ENCODE data around the gene NEUROG1. TPM values are rescaled to one million over a fixed set of nuclear protein-coding genes. Genes with fewer than 3 reads are reported as not detected.

Gene NEUROG1, protein sequence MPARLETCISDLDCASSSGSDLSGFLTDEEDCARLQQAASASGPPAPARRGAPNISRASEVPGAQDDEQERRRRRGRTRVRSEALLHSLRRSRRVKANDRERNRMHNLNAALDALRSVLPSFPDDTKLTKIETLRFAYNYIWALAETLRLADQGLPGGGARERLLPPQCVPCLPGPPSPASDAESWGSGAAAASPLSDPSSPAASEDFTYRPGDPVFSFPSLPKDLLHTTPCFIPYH
- not detected for total RNA-seq

- no peak within 1 kb of the TSS for H3K27ac ChIP-seq
- H3K4me1 ChIP-seq, result peaks cover 0 to 4% of the 10 kb centered on the region in 2 donors
- TF ChIP-seq, protein P1, sequence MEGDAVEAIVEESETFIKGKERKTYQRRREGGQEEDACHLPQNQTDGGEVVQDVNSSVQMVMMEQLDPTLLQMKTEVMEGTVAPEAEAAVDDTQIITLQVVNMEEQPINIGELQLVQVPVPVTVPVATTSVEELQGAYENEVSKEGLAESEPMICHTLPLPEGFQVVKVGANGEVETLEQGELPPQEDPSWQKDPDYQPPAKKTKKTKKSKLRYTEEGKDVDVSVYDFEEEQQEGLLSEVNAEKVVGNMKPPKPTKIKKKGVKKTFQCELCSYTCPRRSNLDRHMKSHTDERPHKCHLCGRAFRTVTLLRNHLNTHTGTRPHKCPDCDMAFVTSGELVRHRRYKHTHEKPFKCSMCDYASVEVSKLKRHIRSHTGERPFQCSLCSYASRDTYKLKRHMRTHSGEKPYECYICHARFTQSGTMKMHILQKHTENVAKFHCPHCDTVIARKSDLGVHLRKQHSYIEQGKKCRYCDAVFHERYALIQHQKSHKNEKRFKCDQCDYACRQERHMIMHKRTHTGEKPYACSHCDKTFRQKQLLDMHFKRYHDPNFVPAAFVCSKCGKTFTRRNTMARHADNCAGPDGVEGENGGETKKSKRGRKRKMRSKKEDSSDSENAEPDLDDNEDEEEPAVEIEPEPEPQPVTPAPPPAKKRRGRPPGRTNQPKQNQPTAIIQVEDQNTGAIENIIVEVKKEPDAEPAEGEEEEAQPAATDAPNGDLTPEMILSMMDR (IDR thresholded peaks at IDR 0.05), result no peak
- peak in 1 of 2 donors; percentile 46 for DNase-seq (ENCODE audit: low spot score in 2 of 2)
- H3K36me3 ChIP-seq, result no peaks in the 10 kb centered on the region
- intact Hi-C loops (cut with DNase I), result no loop called here
- H3K4me3 ChIP-seq, result peak within 1 kb of the TSS; percentile 12 to 14
- H3K27me3 ChIP-seq, result peaks cover 9% of the 10 kb centered on the region
- no peaks in the 10 kb centered on the region for H3K9me3 ChIP-seq
These were observed at the start of gene NEUROG1 for GRCh38 chr5:135535820-135536801. Gene NEUROG1 (minus strand): TSS chr5:135535964. CDS start chr5:135535690, 274 bp downstream.

DNA sequence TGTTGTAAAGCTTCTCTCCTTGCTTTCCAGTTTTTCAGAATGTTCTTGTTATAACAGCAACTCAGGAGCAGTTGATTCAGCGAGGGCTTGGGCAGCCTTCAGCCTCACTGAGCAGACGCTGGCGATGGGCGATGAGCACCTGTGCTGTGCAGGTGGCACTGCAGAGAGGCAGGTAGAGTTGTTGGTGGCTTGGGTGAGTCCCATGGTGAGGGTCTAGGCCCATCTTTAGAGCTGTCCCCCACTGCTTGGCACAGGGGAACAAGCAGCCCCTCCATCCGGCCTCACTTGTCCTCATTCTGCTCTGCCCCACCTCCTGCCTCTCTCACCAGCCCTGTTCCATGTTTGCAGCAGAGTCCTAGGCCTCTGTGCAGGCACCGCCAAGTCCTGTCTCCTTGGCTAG is 49.2 kb upstream of the NEUROG1 start:
- intact Hi-C loops (cut with DNase I), result no loop called here
- no peaks in the 10 kb centered on the region for H3K27me3 ChIP-seq
- no peaks in the 10 kb centered on the region for H3K9me3 ChIP-seq
- no peaks in the 10 kb centered on the region for H3K4me1 ChIP-seq
- no peak overlapping the region for H3K27ac ChIP-seq
- H3K36me3 ChIP-seq, result no peaks in the 10 kb centered on the region
- no peak for DNase-seq (ENCODE audit: low spot score in 2 of 2)
- TF ChIP-seq, protein P1 (IDR thresholded peaks at IDR 0.05), result no peak
- no peak overlapping the region for H3K4me3 ChIP-seq

DNA sequence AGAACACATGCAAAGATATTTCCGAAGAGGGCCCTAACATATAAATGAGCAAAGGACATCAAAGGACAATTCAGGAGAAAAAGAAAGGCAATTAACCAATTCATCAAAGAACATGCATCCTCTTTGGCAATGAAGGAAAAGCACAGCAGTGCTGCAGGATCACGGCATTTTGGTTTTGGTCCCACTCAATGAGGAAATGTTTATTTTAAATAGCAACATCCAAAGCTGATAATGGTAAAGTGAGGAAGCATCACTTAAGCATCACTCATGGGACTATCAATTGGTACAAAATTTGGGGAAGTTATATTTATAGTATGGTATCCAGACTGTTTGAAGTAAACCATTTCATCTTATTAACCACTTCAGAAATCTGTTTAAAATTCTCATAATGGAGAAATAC is 48.5 kb upstream of the NEUROG1 start:
- intact Hi-C loops (cut with DNase I), result no loop called here
- H3K9me3 ChIP-seq, result no peaks in the 10 kb centered on the region

DNA sequence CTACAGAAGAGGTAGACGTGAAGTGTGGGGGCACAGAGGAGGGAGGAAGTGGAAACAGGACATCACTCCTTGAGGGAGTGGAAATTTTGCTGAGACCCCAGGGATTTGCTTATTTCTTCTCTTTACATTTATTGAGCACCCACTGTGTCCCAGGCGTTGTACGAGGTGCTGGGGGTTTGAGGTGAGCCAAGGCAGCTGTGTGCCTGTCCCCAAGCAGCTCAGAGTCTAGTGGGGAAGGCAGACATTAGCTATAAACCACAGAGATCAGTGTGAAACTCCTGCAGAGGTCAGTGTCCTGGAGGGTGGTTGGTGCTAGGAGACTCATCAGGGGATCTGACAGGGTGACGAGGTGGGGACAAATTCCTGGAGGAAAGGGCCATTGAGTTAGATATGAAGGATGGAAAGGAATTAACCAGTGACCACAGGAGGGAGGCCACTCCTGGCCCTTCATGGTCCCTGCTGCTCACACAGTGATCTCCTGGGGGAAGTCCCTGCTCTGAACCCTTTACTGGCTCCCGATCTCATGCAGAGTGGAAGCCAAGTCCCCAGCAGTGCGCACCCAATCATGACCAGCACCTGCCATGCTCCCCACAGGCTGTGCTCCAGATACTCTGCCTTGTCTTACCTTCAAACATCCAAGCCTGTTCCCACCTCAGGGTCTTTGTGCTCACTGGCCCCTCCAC is 46.5 kb upstream of the NEUROG1 start:
- Histone ChIP-seq H3K9me3 (no peaks in the 10 kb centered on the region), H3K4me3 (no peak overlapping the region), H3K36me3 (no peaks in the 10 kb centered on the region), H3K27me3 (no peaks in the 10 kb centered on the region), H3K27ac (no peak overlapping the region), H3K4me1 (no peaks in the 10 kb centered on the region)
- no peak for DNase-seq (ENCODE audit: low spot score in 2 of 2)
- TF ChIP-seq, protein P1 (IDR thresholded peaks at IDR 0.05), result no peak
- intact Hi-C loops (cut with DNase I), result no loop called here

More for the DNA sequence above, 48.5 kb upstream of the NEUROG1 start:
- no peaks in the 10 kb centered on the region for H3K36me3 ChIP-seq
- H3K4me3 ChIP-seq, result no peak overlapping the region
- TF ChIP-seq, protein P1 (IDR thresholded peaks at IDR 0.05), result no peak
- H3K27me3 ChIP-seq, result no peaks in the 10 kb centered on the region
- H3K4me1 ChIP-seq, result no peaks in the 10 kb centered on the region
- no peak for DNase-seq (ENCODE audit: low spot score in 2 of 2)
- H3K27ac ChIP-seq, result no peak overlapping the region

- no peak within 1 kb of the TSS for H3K27ac ChIP-seq
- intact Hi-C loops (cut with DNase I), result no loop called here
- H3K4me3 ChIP-seq, result peak within 1 kb of the TSS; percentile 26 to 36
- H3K27me3 ChIP-seq, result no peaks in the 10 kb centered on the region
- H3K36me3 ChIP-seq, result no peaks in the 10 kb centered on the region
- H3K9me3 ChIP-seq, result no peaks in the 10 kb centered on the region
- DNase-seq (ENCODE audit: low spot score in 2 of 2), result no peak
- H3K4me1 ChIP-seq, result no peaks in the 10 kb centered on the region
- TF ChIP-seq, protein P1 (IDR thresholded peaks at IDR 0.05), result no peak
These were observed 43.0 kb upstream of the NEUROG1 start, which contains the start of gene CXCL14 for GRCh38 chr5:135578685-135579341. Gene CXCL14 (minus strand): TSS chr5:135578991. CDS start chr5:135578778, 213 bp downstream.

Data from ascending aorta (tissue), 2 donors.